HepG2 (cell line): Measurements from ENCODE around the gene MTA1. TPM values are rescaled to one million over a fixed set of nuclear protein-coding genes. Genes with fewer than 3 reads are reported as not detected.
A peak's percentile ranks its signal among the peaks of the same experiment; 100 is the strongest.

Experiments used
- CBX2 ChIP-seq, 2 experiments: fragments of 200-600 bp in 1 of 2; sonication (generic); formaldehyde crosslinking in 1 of 2; IDR thresholded peaks; 2 replicates each; pipeline versions ENCODE4 v1.7.0 to v1.8.1; 2018 to 2022; ENCODE audit warnings: low read depth in 2 of 2, low read length in 1 of 2, mild to moderate bottlenecking in 1 of 2, missing genetic modification reagents in 1 of 2
- EEA1 ChIP-seq: sonication (generic); formaldehyde crosslinking; IDR thresholded peaks from 2 replicates; pipeline ENCODE4 v1.5.1; 2020; ENCODE audit warnings: mild to moderate bottlenecking, missing genetic modification reagents, borderline replicate concordance
- PHF8 ChIP-seq: sonication (generic); formaldehyde crosslinking; IDR thresholded peaks from 2 replicates; pipeline ENCODE4 v1.5.0; 2020; ENCODE audit warnings: missing genetic modification reagents
- PLRG1 ChIP-seq: fragments of 450-650 bp; conservative IDR thresholded peaks from 2 replicates; pipeline ENCODE4 v1.6.1; 2016
- TSC22D2 ChIP-seq: sonication (generic); formaldehyde crosslinking; IDR thresholded peaks from 2 replicates; pipeline ENCODE4 v1.5.1; 2020; ENCODE audit warnings: missing genetic modification reagents, mild to moderate bottlenecking, borderline replicate concordance
- ZMAT3 ChIP-seq: sonication (generic); formaldehyde crosslinking; conservative IDR thresholded peaks from 2 replicates; pipeline ENCODE4 v1.7.0; 2021; ENCODE audit warnings: missing genetic modification reagents
- ZNF230 ChIP-seq: sonication (generic); formaldehyde crosslinking; IDR thresholded peaks from 2 replicates; pipeline ENCODE4 v1.4.0; 2020; ENCODE audit warnings: mild to moderate bottlenecking, missing genetic modification reagents
- ZNF256 ChIP-seq: sonication (generic); formaldehyde crosslinking; conservative IDR thresholded peaks from 2 replicates; pipeline ENCODE4 v1.4.0; 2020; ENCODE audit warnings: missing genetic modification reagents
- ZNF431 ChIP-seq: sonication (generic); formaldehyde crosslinking; IDR thresholded peaks from 2 replicates; pipeline ENCODE4 v1.9.0; 2022; ENCODE audit warnings: missing genetic modification reagents, low read depth, mild to moderate bottlenecking, borderline replicate concordance
- ZNF589 ChIP-seq: sonication (generic); formaldehyde crosslinking; conservative IDR thresholded peaks from 2 replicates; pipeline ENCODE4 v1.8.0; 2022; ENCODE audit warnings: mild to moderate bottlenecking, moderate library complexity, missing genetic modification reagents
- polyA plus RNA-seq, 8 experiments: library from polyadenylated mRNA; depleted of rRNA in 3 of 8; stranded (reverse) in 7 of 8; unstranded in 1 of 8; fragments of >200 nt; fragmentation: Illumina TruSeq in 4 of 8; extraction: Trizol in 4 of 8; gene quantifications; 2 replicates each; pipeline versions ENCODE4 v1.2.1 to v1.2.3, GENCODE V29; 2011 to 2016; ENCODE audit warnings: low read depth in 4 of 8, missing spikeins in 1 of 8, mixed read lengths in 1 of 8; ENCODE audit not compliant: insufficient read depth in 1 of 8
- total RNA-seq, 5 experiments: library from RNA; depleted of rRNA; stranded (reverse); fragments of >200 nt; fragmentation: Illumina TruSeq; extraction: Trizol; gene quantifications; 2 replicates each; pipeline ENCODE4 v1.2.3, GENCODE V29; 2016; ENCODE audit warnings: low read depth in 1 of 5
- TF ChIP-seq, protein P1 (sequence below): sonication (generic); formaldehyde crosslinking; IDR thresholded peaks from 2 replicates; pipeline ENCODE4 v1.5.0; 2020; ENCODE audit warnings: mild to moderate bottlenecking, missing genetic modification reagents
- TF ChIP-seq, protein P2 (sequence below), 2 experiments: sonication (generic) in 1 of 2; formaldehyde crosslinking in 1 of 2; IDR thresholded peaks; 2 replicates each; pipeline versions ENCODE4 v1.4.0 to v1.6.1; 2018 to 2020; ENCODE audit warnings: missing genetic modification reagents in 2 of 2, borderline replicate concordance in 1 of 2, low read depth in 1 of 2, mild to moderate bottlenecking in 1 of 2, missing biosample characterization in 1 of 2
- TF ChIP-seq, protein P3 (sequence below): IDR thresholded peaks from 2 replicates; pipeline ENCODE4 v1.6.1; 2018; ENCODE audit warnings: missing genetic modification reagents
- TF ChIP-seq, protein P4 (sequence below): sonication (generic); formaldehyde crosslinking; IDR thresholded peaks from 2 replicates; pipeline ENCODE4 v1.8.1; 2023; ENCODE audit warnings: mild to moderate bottlenecking, missing genetic modification reagents
- TF ChIP-seq, protein P5 (sequence below): fragments of 450-650 bp; IDR thresholded peaks from 2 replicates; pipeline ENCODE4 v1.6.1; 2016

Gene MTA1
- total and polyA plus RNA-seq, 2 of the 13 experiments (the other 11 are each of a cell fraction or from before 2014, with no cell fraction given): 35.2 to 85.8 TPM

DNA sequence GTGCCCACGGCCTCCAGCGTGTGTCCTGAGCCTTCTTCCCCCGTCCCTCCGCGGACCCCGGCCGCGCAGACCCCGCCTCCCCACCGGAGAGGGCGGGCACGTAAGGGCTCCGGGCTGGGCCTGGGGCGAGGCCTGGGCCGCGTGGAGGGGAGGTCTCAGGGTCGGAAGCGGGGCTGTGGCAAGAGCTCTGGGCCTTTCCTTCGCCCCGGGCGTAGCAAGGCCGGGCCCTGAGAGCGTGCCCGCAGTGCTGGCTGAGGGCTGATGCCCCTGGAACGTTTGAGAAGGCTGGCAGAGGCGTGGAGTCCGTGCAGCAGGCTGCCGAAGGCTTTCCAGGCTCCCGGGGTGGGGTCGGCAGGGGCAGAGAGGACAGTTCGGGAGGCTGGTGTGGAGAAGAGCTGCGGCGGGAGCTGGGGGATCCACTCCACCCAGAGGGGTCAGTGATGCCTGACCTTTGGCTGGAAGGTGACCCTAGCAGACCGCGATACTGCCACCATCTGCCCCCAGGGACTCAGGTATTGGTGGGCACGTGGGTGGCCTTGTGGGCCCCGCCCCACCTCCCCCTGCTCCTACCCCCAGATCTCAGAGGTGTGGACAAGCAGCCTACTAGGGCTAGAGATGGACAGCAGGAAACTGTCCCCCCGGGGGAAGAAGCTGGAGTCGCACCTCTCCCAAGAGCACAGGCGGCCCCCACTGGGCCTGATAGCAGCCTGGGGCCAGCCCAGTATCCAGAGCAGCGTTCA is 20.7 kb upstream of the MTA1 start (continued):
- TF ChIP-seq CBX2 (IDR thresholded peaks at IDR 0.05; ENCODE audit: low read depth, low read length) (no peak), CBX2 (CRISPR knock-in tag; IDR thresholded peaks at IDR 0.05; ENCODE audit: low read depth) (0 out of 2 replicates have a peak, but pooled peaks have one; percentile 9), EEA1 (CRISPR knock-in tag) (no peak), PHF8 (peak; percentile 90), TSC22D2 (CRISPR knock-in tag) (0 out of 2 replicates have a peak, but pooled peaks have one; percentile 49), ZNF230 (CRISPR knock-in tag) (0 out of 2 replicates have a peak, but pooled peaks have one; percentile 63), ZNF589 (CRISPR knock-in tag) (peak; percentile 79; the same call in 1 of the 2 replicates), ZNF256 (CRISPR knock-in tag) (0 out of 2 replicates have a peak, but pooled peaks have one; percentile 20), ZMAT3 (CRISPR knock-in tag) (no peak), ZNF431 (CRISPR knock-in tag) (no peak; the same call in 1 of the 2 replicates), PLRG1 (no peak)
- TF ChIP-seq, protein P1, sequence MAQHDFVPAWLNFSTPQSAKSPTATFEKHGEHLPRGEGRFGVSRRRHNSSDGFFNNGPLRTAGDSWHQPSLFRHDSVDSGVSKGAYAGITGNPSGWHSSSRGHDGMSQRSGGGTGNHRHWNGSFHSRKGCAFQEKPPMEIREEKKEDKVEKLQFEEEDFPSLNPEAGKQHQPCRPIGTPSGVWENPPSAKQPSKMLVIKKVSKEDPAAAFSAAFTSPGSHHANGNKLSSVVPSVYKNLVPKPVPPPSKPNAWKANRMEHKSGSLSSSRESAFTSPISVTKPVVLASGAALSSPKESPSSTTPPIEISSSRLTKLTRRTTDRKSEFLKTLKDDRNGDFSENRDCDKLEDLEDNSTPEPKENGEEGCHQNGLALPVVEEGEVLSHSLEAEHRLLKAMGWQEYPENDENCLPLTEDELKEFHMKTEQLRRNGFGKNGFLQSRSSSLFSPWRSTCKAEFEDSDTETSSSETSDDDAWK (CRISPR knock-in tag): no peak
- TF ChIP-seq, protein P2, sequence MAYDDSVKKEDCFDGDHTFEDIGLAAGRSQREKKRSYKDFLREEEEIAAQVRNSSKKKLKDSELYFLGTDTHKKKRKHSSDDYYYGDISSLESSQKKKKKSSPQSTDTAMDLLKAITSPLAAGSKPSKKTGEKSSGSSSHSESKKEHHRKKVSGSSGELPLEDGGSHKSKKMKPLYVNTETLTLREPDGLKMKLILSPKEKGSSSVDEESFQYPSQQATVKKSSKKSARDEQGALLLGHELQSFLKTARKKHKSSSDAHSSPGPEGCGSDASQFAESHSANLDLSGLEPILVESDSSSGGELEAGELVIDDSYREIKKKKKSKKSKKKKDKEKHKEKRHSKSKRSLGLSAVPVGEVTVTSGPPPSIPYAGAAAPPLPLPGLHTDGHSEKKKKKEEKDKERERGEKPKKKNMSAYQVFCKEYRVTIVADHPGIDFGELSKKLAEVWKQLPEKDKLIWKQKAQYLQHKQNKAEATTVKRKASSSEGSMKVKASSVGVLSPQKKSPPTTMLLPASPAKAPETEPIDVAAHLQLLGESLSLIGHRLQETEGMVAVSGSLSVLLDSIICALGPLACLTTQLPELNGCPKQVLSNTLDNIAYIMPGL (CRISPR knock-in tag; IDR thresholded peaks at IDR 0.05; ENCODE audit: borderline replicate concordance in 1 of 2, low read depth in 1 of 2): peak in 1 of 2 experiments; percentile 81; a peak in 2 of 4 replicates
- TF ChIP-seq, protein P3, sequence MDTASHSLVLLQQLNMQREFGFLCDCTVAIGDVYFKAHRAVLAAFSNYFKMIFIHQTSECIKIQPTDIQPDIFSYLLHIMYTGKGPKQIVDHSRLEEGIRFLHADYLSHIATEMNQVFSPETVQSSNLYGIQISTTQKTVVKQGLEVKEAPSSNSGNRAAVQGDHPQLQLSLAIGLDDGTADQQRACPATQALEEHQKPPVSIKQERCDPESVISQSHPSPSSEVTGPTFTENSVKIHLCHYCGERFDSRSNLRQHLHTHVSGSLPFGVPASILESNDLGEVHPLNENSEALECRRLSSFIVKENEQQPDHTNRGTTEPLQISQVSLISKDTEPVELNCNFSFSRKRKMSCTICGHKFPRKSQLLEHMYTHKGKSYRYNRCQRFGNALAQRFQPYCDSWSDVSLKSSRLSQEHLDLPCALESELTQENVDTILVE (CRISPR knock-in tag): no peak
- TF ChIP-seq, protein P4, sequence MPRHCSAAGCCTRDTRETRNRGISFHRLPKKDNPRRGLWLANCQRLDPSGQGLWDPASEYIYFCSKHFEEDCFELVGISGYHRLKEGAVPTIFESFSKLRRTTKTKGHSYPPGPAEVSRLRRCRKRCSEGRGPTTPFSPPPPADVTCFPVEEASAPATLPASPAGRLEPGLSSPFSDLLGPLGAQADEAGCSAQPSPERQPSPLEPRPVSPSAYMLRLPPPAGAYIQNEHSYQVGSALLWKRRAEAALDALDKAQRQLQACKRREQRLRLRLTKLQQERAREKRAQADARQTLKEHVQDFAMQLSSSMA (CRISPR knock-in tag): no peak
- TF ChIP-seq, protein P5, sequence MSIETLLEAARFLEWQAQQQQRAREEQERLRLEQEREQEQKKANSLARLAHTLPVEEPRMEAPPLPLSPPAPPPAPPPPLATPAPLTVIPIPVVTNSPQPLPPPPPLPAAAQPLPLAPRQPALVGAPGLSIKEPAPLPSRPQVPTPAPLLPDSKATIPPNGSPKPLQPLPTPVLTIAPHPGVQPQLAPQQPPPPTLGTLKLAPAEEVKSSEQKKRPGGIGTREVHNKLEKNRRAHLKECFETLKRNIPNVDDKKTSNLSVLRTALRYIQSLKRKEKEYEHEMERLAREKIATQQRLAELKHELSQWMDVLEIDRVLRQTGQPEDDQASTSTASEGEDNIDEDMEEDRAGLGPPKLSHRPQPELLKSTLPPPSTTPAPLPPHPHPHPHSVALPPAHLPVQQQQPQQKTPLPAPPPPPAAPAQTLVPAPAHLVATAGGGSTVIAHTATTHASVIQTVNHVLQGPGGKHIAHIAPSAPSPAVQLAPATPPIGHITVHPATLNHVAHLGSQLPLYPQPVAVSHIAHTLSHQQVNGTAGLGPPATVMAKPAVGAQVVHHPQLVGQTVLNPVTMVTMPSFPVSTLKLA: no peak
